Measurements from ENCODE around the gene MDM4. TPM values are rescaled to one million over a fixed set of nuclear protein-coding genes. Genes with fewer than 3 reads are reported as not detected.

The MDM4 gene
- total RNA-seq, 1 donor from 2014 or later = 87.5 TPM

DNA sequence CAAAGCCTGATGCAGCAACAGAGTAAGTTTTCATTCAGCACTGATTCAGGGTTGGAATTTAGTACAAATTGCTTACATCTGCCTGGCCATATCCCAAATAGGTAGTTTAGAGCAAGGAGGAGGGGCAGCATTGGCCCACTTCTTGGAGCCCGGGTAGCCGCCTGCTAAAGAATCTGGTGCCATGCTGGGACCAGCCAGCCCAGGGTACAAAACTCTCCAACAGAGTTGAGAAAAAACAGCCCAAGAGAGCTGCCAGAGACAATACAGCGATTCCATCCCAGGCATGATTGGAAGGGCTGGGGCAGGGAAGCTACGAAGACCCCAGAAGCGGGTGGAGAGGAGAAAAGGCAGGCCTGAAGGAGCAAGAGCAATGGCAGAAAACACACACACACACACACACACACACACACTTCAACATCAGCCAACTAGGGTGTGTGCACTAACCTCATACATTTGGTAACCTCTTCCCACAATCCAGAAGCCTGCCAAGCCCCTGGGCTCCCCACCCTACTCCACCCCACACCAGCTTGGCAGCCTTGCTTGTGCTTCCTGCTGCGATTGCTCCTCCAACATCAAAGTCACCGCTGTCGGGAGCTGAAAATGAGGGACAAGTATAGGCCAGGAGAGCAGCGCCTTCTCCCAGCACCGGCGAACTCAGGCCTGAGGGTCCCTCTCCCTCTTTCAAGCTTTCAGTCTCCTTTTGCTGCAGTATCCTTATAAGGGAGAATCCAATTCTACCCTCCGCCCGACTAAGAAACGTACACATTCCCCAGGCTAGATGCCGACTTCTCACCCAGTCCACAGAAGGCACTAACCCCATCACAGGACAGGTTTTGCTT lies 22.8 kb upstream of the MDM4 start:
- DNase-seq = peak; percentile 72

DNA sequence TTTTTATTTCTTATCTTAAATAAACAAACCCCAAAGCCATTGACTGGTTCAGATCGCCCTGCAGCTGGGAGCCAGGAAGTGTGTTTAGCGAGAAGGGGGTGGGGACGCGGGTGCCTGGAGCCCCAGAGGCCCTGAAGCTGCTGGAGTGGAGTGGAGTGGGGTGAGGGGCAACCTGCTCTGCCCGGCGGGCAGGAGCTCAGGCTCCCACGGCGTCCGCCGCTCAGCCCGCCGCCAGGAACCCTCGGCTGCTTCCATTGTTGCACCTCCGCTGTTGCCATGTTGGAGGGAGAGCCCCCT lies 22.3 kb upstream of the MDM4 start:
- DNase-seq = no peak

DNA sequence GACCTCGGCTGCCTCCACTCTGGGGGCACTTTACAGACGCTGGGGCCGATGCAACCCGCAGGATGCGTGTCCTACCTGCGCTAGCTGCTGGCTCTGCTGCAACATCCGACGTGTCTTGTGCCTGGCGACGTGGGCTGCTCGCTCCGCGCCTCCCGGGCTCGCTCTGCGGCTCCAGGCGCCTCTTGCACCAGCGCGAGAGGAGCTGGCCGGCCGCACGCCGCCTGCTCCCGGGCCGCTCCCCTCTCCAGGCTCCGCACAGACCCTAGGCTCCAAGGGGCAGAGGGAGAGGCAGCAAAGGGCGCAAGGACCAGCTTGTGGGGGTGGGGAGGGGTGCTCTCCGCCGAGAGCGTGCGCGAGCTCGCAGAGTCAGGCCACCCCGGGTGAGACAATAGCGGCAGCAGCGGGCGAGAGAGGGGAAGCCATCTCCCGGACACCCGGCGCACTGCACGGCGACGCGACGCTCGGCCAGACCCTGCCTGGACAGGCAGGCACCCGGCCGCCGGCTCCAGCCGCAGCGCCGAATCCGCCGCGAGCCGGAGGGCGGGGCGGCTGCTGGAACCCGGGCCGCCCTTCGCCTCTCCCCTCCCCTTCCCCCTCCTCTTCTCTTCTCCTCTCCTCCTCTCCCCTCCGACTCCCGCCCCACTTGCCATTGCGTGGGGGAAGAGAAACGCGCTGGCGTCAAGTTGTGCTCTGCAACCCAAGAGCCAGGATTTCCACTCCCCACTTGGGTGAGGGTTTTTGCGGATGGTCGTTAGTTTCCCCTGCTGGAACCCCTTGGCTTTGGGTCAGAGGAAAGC lies 21.7 kb upstream of the MDM4 start, which contains the start of gene PIK3C2B:
Gene PIK3C2B (minus strand): TSS at position 525 of the 797 bp plus-strand sequence. CDS start 25,003 bp downstream, outside the sequence.
- DNase-seq = peak; percentile 76

DNA sequence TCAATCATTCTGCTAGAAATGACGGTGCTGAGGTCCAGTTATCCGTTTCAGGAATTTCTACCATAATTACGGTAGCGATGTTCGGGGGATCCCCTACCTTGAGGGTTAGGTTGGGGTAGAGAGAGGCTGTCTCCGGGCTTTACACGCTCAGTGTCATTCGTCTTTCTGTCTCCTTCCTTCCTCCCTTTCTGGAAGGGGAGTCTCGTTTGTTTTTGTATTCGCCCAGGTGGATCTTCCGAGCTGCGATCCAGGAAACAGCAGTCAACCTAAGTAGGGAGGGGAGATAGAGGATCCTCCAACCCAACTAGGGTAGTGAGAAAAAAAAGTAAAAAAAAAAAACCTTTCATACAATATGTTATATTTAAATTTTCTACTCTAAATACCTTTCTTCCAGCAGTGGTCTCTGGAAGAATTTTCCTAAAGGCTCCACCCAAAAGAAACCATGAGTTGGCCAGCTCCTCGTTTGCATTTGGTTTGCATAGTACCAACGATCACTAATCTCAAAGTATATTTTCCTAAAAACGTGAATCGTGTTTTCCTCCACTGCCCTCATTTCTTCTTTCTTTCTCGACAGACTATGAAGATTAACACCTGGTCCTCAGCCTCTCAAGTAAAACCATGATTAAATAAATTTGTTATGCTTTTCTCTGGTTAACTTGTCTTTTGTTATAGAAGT lies 21.0 kb upstream of the MDM4 start:
- DNase-seq = no peak

DNA sequence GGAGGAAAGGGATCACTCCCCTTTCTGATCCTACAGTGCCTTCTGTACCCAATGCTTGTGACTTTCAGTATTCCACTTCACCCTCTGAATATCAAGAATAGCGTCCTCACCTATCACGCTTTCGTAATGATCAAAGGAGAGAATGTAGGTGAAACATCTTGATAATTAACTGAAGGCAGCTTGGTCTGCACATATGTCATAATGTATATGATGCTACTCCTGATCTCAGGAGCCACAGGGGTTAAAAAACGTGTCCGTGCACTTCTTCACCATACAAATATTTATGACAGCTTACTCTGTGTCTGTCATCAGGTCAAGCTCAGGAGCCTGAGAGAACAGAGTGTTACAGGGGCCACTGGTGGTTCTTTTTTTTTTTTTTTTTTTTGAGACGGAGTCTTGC lies 20.4 kb upstream of the MDM4 start:
- DNase-seq = no peak

DNA sequence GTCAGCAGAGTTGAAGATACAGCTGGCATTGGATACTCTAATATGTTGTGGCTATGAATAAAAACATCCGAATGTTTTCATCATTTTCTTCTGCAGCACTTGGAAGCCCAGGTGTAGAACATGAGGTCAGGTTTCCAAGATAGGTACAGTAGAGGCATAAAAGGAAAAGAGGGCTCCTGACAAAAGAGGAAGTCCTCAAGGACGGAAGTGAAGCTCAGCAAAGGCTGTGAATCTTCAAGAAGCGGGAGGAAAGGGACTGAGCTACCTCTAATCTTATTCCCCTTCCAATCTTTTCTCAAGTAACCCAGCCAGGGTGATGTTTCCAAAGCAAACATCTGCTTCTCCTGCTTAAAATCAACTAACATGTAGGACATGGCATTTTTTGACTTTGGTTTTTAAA lies 17.2 kb upstream of the MDM4 start:
- DNase-seq = no peak

DNA sequence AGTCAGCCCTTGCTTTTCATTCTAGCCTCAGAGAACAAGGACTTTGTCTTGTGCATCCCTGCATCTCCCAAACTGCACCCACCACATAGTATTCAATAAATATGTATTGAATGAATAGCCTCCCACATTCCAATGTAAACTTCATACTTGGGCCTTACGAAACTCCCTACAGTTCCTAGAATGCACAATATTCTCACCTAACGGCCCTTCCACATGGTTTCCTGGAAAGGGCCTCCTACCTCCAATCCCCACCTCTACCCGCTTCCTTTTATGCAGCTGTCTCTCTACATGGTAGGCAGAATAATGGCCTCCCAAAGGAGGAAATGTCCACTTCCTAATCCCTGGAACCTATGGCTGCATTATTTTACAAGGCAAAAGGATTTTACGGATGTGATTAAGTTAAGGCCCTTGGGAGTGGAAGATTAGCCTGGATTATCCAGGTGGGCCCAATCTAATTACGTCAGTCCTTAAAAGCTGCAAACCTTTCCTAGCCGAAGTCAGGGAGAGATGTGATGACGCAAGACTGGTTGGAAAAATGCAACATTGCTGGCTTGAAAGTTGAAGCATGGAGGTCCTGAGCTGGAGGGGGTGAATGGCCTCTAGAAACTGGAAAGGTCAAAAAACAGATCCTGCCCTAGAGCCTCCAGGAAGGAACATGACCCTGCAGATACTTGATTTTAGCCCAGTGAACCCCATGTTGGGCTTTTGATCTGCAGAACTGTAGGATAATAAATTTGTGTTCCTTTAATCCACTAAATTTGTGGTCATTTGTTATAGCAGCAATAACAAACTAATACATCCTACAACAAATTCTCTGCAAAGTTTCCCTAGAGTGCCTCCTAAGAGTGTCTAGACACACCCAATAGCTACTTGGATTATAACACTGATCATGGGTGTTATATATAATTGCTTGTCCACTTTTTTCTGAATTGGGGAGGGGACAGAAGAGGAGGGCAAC lies 16.4 kb upstream of the MDM4 start:
- no peak for DNase-seq

DNA sequence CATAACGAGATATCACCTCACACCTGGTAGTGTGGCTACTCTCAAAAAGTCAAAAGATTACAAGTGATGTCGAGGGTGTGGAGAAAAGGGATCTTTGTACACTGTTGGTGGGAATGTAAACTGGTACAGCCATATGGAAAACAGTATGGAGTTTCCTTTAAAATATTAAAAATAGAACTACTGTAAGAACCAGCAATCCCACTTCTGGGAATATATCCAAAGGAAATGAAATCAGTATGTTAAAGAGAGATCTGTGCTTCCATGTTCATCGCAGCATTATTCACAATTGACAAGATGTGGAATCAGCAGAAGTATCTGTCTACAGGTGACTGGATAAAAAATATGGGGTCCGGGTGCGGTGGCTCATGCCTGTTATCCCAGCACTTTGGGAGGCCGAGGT lies 14.0 kb upstream of the MDM4 start:
- DNase-seq = peak; percentile 75

DNA sequence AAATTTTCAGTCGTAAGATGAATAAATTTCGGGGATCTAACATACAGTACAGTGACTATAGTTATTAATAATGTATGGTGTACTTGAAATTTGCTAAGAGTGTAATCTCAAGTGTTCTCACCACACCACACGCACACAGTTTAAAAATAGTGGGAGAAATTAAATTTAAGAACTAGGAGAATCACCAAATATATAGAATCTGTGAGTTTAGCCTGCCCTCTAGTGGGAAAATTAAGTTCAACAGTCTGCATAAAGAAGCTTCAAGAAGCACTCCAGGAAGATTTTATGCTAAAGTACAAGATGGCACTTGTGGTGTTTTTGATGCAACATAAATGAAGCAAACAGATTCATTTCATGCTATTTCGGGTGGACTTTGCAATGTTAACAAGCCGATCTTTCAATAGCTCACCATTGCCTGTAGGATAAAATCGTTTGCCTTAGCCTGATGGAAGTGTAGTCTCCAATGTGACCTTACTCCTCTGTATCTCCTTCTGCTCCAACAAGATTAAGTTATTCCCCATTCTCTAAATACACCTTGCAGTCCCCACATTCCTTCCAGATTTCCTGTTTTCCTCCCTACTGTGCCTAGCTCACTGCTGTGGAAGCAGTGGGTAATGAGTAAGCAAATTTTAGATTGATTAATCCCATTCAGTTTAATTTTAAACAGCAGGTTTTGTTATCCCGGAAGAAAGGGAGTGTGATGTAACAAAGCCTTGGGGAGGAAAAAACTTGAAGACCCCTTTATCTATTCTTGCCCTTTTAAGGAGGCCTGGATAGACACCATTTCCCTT lies 12.9 kb upstream of the MDM4 start:
- peak; percentile 81 for DNase-seq

DNA sequence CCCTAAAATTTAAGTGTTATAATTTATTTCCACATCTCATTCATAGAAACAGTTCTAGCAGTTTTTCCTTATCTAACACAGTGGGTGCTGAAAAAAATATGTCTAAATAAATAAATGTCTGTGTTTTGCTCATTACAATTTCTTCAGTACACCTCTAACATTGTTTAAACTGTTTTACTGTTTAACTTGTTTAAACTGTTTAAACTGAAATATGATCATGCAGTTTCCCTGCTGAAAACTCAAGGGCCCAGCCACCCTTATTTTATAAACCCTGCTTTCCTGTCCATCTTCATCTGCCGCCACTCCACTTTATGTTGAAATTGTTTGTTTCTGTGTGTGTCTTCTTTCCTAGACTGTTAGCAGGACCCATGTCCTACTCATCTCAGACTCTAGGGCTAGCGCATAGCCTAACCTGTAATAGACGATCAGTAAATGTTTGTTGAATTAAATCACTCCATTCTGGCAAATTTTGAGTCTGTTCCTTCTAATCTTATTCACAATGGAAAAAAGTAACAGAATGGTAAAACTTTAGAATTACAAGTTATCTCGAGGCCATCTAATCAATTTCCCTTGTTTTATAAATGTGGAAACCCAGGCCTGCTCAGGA lies 12.2 kb upstream of the MDM4 start:
- no peak for DNase-seq

DNA sequence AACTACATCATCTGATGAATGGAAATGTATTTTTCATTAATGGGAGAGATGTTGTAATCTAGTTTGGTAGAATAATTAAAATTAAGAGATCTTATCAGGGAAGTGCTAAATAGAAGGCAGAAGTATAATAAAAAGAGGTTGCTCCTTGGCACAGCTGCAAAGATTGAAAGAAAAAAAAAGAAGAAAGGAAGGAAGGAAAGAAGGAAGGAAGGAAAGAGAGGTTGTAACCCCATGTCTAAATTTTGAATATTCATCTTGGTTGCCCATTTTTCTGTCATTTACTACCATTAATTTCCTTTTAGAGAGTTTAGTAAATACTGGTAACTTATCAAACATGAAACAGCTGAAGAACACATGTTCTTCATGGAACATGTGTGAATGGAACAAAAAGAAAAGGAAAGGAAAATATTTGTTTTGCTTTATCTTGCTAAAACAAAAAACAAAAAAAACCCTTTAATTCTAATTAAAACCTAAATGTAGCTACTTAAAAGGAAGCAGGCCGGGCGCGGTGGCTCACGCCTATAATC lies 10.5 kb upstream of the MDM4 start:
- no peak for DNase-seq

DNA sequence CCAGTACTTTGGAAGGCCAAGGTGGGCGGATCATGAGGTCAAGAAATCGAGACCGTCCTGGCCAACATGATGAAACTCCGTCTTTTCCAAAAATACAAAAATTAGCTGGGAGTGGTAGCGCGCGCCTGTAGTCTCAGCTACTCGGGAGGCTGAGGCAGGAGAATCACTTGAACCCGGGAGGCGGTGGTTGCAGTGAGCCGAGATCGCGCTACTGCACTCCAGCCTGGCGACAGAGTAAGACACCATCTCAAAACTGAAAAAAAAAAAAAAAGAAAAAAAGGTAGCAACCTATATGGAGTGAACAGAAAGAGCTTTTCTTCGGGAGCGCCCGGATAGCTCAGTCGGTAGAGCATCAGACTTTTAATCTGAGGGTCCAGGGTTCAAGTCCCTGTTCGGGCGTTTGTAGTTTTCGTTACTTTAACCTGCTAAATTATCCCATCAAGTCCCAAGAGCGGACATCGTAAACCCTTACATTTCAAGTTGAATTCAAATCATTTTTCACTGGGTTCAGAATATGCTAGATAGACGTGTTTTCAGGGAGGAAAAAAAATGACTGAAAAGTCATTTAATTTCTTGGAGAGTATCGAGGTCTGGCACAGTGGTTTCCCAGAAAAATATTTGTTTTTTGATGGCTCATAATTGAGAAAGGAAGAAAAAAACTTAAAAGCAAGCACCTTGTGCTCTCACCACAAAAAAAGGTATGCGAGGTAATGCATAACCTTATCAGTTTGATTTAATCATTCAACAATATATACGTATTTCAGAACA lies 9.8 kb upstream of the MDM4 start:
- DNase-seq = peak; percentile 82

DNA sequence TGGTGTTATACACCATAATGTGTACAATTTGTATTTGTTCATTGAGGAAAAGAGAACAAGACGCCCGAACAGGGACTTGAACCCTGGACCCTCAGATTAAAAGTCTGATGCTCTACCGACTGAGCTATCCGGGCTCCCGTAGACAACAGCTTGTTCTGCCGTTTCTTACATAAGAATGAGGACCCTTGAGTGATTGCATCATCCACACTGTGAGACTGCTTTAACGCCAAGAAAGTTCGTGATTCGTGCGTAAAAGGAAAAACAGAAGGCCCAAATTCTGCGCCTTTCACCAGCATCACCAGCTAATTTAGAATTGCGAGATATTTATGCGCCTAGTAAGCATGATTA lies 9.3 kb upstream of the MDM4 start:
- DNase-seq = peak; percentile 98

DNA sequence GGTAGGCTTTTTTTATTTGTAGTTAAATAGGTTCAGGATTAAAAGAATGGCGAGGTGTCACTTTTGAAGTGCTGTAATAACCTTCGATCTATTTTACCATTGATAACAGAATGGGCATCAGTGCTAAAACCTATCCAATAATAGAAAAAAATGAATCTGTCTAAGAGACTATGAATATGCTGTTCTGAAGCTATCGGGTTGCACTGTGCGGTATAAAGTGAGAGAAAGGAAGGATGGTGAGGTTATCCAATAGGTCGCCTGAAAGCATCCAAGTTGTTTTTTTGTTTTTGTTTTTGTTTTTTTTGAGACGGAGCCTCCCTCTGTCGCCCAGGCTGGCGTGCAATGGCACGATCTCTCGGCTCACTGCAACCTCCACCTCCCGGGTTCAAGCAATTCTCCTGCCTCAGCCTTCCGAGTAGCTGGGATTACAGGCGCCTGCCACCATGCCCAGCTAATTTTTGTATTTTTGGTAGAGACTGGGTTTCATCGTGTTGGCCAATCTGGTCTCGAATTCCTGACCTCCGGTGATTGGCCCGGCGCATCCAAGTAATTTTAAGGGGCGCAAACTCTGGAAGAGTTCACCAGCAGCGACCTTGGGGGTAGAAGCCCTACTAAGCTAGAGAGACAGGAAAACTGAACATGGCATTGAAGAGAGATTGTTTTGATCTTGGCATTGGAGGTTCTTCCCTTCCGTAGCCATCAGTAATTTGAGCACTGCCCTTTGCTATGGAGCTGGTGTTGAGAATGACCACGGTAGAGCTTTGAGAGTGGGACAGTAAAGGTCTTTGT lies 8.7 kb upstream of the MDM4 start:
- DNase-seq = peak; percentile 63

DNA sequence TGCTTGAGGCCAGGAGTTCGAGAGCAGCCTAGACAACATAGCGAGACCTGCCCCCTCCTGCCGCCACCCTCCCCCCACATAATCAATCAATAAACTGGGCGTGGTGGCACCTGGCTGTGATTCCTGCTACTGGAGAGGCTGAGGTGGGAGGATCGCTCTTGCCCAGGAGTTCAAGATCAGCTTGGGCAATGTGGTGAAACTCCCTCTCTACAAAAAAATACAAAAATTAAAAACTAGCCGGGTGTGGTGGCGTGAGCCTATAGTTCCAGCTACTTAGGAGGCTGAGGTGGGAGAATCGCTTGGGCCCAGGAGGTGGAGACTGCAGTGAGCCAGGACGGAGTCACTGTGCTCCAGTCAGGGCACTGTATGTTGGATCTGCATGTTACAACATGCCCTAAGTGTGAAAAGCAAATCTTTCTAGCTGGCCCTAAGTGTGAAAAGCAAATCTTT lies 7.0 kb upstream of the MDM4 start:
- DNase-seq = no peak

DNA sequence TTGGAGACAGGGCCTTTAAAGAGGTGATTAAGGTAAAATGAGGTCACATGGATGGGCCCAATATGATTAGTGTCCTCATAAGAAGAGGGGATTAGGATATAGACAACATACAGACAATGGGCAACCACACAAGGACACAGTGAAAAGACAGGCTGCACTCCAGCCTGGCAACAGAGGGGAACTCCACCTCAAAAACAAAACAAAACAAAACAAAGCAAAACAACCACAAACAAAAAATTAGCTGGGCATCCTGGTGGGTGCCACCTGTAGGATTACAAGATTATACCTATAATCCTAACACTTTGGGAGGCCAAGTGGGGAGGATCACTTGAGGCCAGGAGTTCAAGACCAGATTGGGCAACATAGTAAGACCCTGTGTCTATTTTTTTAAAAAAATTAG lies 4.8 kb upstream of the MDM4 start:
- no peak for DNase-seq

DNA sequence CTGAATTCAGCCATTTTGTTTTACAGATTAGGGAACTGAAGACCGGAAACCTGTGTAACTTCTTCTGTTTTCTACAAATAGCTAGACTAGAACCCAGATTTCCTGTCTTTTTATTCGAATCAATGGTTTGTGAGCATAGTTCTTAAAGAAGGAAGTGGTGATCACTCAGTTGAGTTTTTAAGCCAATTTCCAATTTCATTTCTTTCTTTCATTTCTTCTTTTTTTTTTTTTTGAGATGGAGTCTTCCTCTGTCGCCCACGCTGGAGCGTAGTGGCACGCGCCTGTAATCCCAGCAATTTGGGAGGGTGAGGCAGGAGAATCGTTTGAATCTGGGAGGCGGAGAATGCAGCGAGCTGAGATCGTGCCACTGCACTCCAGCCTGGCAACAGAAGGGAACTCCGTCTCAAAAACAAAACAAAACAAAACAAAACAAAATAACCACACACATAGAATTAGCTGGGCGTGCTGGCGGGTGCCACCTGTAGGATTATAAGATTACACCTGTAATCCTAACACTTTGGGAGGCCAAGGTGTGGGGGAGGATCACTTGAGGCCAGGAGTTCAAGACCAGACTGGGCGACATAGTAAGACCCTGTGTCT lies 3.0 kb upstream of the MDM4 start:
- no peak for DNase-seq

DNA sequence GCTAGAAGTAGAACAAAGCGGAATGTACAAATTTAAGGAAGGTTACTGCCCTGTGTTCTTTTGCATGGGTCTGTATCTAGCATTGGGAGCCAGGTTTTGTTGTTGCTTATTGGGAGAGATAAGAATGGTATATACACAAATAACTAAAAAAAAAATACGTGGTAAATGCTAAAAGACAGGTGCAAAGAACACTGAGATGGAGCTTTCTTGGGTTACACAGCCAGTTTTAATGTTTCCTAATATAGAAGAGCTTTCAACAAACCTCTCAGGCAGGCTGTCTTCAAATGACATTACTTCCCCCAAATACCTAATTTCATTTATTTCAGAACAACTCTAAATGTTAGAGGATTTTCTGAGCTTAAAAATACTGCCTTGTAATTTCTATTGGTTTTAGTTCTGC lies 1.4 kb upstream of the MDM4 start:
- DNase-seq = no peak

All from skin of body (tissue), 2 donors.